Stimulated activated CD4-positive, alpha-beta T cell treated with anti-CD3 and anti-CD28 coated beads, Interleukin-12 subunit alpha, Interleukin-12 subunit beta, amount 100 ng/mL, for 48 hours (primary cell): ENCODE results near the gene NABP2.
"Not testable (repeated sequence)": the region's sequence is repeated elsewhere in the genome, so short reads cannot be mapped to it uniquely, and the experiment has no call there.

Experiments used
- DNase-seq, 3 donors: peaks; one replicate each; pipeline ENCODE4 v3.0.0-alpha.2; 2020; ENCODE audit warnings: low read depth in 2 of 3, low spot score in 1 of 3

NABP2 gene

DNA sequence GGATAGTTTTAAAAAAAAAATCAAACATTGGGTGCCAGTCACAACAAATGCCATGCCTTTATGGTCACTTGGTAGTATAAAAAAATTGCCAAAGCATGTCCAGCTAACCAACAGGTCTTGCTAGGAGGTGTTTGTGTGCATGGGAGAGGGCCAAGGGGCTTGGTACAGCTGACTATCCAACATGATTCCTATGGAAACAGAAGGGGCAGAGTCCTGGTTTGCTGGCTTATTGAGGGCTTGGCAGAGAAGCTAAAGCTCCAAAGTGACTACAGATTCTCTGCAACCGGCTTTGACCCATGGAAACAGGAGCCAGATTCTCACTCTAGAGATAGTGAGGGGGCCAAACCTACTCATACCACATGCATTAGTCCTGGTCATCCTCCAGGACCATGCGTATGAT lies 48.3 kb downstream of the NABP2 start:
- DNase-seq, result not testable (repeated sequence)

DNA sequence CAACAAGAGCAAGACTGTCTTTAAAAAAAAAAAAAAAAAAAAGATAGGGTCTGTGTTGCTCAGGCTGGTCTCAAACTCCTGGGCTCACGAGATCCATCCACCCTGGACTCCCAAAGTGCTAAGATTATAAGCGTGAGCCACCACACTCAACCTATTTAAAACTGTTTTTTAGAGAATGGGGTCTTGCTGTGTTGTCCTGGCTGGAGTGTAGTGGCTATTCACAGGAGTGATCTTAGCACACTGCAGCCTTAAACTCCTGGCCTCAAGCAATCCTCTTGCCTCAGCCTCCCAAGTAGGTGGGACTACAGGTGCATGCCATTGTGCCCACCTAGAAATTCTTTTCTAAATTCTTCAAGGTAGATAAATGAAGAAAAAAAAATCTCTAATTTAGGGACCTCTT lies 50.2 kb downstream of the NABP2 start:
- no peak for DNase-seq

DNA sequence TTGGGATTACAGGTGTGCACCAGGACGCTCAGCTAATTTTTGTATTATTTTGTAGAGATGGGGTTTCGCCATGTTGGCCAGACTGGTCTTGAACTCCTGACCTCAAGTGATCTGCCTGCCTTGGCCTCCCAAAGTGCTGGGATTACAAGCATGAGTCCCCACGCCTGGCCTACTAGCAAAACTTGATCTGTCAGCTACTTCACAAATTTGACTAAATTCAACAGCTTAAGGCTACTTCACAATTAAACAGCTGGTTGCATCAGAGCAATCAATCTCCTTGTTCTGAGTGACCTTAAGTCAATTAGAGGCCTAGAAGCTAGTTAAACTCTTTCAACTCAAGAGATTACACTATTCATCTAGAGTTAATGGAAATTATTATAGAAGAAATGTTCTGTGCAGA lies 54.8 kb downstream of the NABP2 start:
- no peak for DNase-seq
